ENCODE results near the gene SLC45A3. TPM values are rescaled to one million over a fixed set of nuclear protein-coding genes. Genes with fewer than 3 reads are reported as not detected.

The SLC45A3 gene
- total RNA-seq, 1 donor from 2014 or later: 7.5 TPM

GRCh38 chr1:205631768-205632668, 48.3 kb downstream of the SLC45A3 start, which contains the start of gene ELK4:
ELK4 (minus strand) TSS chr1:205632011; CDS start chr1:205623882, 8,129 bp downstream.
- peak; percentile 97 to 99 for DNase-seq (ENCODE audit: low spot score in 2 of 2, unreplicated experiment in 2 of 2)
- Mint-ChIP-seq H3K27ac (peak within 1 kb of the TSS; percentile 98), H3K9me3 (no peaks in the 10 kb centered on the region), H3K36me3 (no peaks in the 10 kb centered on the region), H3K4me1 (peaks cover 31% of the 10 kb centered on the region), H3K4me3 (peak within 1 kb of the TSS; percentile 88), H3K27me3 (ENCODE audit: low read depth) (no peaks in the 10 kb centered on the region)
- TF ChIP-seq CTCF (IDR thresholded peaks at IDR 0.05; ENCODE audit: unreplicated experiment): peak; percentile 41

- Mint-ChIP-seq H3K27ac (peak overlapping the region; percentile 98), H3K4me1 (peaks cover 24% of the 10 kb centered on the region), H3K36me3 (no peaks in the 10 kb centered on the region), H3K9me3 (no peaks in the 10 kb centered on the region), H3K27me3 (ENCODE audit: low read depth) (no peaks in the 10 kb centered on the region), H3K4me3 (peak overlapping the region; percentile 88)
- DNase-seq (ENCODE audit: low spot score in 2 of 2, unreplicated experiment in 2 of 2): peak; percentile 59 to 75
- TF ChIP-seq CTCF (IDR thresholded peaks at IDR 0.05; ENCODE audit: unreplicated experiment): no peak
Measured at GRCh38 chr1:205631010-205631767, 49.1 kb downstream of the SLC45A3 start.

GRCh38 chr1:205630651-205631009, 49.7 kb downstream of the SLC45A3 start:
- H3K36me3 Mint-ChIP-seq: no peaks in the 10 kb centered on the region
- H3K27ac Mint-ChIP-seq: peak overlapping the region; percentile 98
- TF ChIP-seq CTCF (IDR thresholded peaks at IDR 0.05; ENCODE audit: unreplicated experiment): no peak
- H3K4me1 Mint-ChIP-seq: peaks cover 22% of the 10 kb centered on the region
- H3K4me3 Mint-ChIP-seq: peak overlapping the region; percentile 88
- H3K9me3 Mint-ChIP-seq: no peaks in the 10 kb centered on the region
- H3K27me3 Mint-ChIP-seq (ENCODE audit: low read depth): no peaks in the 10 kb centered on the region
- DNase-seq (ENCODE audit: low spot score in 2 of 2, unreplicated experiment in 2 of 2): no peak

GRCh38 chr1:205630241-205630640, 50.1 kb downstream of the SLC45A3 start:
- H3K4me1 Mint-ChIP-seq: peaks cover 20% of the 10 kb centered on the region
- H3K9me3 Mint-ChIP-seq: no peaks in the 10 kb centered on the region
- no peaks in the 10 kb centered on the region for H3K36me3 Mint-ChIP-seq
- no peak for TF ChIP-seq CTCF (IDR thresholded peaks at IDR 0.05; ENCODE audit: unreplicated experiment)
- peak overlapping the region; percentile 88 for H3K4me3 Mint-ChIP-seq
- DNase-seq (ENCODE audit: low spot score in 2 of 2, unreplicated experiment in 2 of 2): no peak
- no peaks in the 10 kb centered on the region for H3K27me3 Mint-ChIP-seq (ENCODE audit: low read depth)
- H3K27ac Mint-ChIP-seq: peak overlapping the region; percentile 98

- Mint-ChIP-seq H3K9me3 (no peaks in the 10 kb centered on the region), H3K4me3 (peak overlapping the region; percentile 88), H3K4me1 (peaks cover 20% of the 10 kb centered on the region), H3K27me3 (ENCODE audit: low read depth) (no peaks in the 10 kb centered on the region), H3K27ac (peak overlapping the region; percentile 98), H3K36me3 (peaks cover 2% of the 10 kb centered on the region)
- TF ChIP-seq CTCF (IDR thresholded peaks at IDR 0.05; ENCODE audit: unreplicated experiment): no peak
- no peak for DNase-seq (ENCODE audit: low spot score in 2 of 2, unreplicated experiment in 2 of 2)
Measured at GRCh38 chr1:205629751-205630150, 50.6 kb downstream of the SLC45A3 start.
